ENCODE data around the gene INPP5A.
"Not testable (repeated sequence)": the region's sequence is repeated elsewhere in the genome, so short reads cannot be mapped to it uniquely, and the experiment has no call there.

The INPP5A gene

GRCh38 chr10:132786884-132787494 is 249.4 kb downstream of the INPP5A start:
- DNase-seq (ENCODE audit: low read depth), result no peak

GRCh38 chr10:132787495-132788179 is 250.1 kb downstream of the INPP5A start:
- DNase-seq (ENCODE audit: low read depth), result peak; percentile 4

GRCh38 chr10:132788180-132788830 is 250.7 kb downstream of the INPP5A start:
- DNase-seq (ENCODE audit: low read depth), result peak; percentile 10

- DNase-seq (ENCODE audit: low read depth), result no peak
These were observed 251.2 kb downstream of the INPP5A start for GRCh38 chr10:132788831-132789219.

- DNase-seq (ENCODE audit: low read depth), result no peak
These were observed 252.1 kb downstream of the INPP5A start for GRCh38 chr10:132789659-132790148.

- DNase-seq (ENCODE audit: low read depth), result no peak
These were observed 252.9 kb downstream of the INPP5A start for GRCh38 chr10:132790470-132790869.

- DNase-seq (ENCODE audit: low read depth), result no peak
These were observed 253.6 kb downstream of the INPP5A start for GRCh38 chr10:132790934-132791829.

GRCh38 chr10:132792099-132792498 is 254.5 kb downstream of the INPP5A start:
- not testable (repeated sequence) for DNase-seq (ENCODE audit: low read depth)

- no peak for DNase-seq (ENCODE audit: low read depth)
These were observed 255.2 kb downstream of the INPP5A start for GRCh38 chr10:132792796-132793195.

- no peak for DNase-seq (ENCODE audit: low read depth)
These were observed 255.6 kb downstream of the INPP5A start for GRCh38 chr10:132793213-132793612.

- DNase-seq (ENCODE audit: low read depth), result no peak
These were observed 256.6 kb downstream of the INPP5A start for GRCh38 chr10:132793871-132794849.

GRCh38 chr10:132796846-132797245 is 259.3 kb downstream of the INPP5A start:
- no peak for DNase-seq (ENCODE audit: low read depth)

- DNase-seq (ENCODE audit: low read depth), result not testable (repeated sequence)
These were observed 260.4 kb downstream of the INPP5A start for GRCh38 chr10:132797986-132798385.

GRCh38 chr10:132798403-132798802 is 260.8 kb downstream of the INPP5A start:
- no peak for DNase-seq (ENCODE audit: low read depth)

- no peak for DNase-seq (ENCODE audit: low read depth)
These were observed 261.3 kb downstream of the INPP5A start for GRCh38 chr10:132798876-132799275.

GRCh38 chr10:132799865-132800264 is 262.3 kb downstream of the INPP5A start:
- no peak for DNase-seq (ENCODE audit: low read depth)

GRCh38 chr10:132802048-132802447 is 264.5 kb downstream of the INPP5A start:
- DNase-seq (ENCODE audit: low read depth), result no peak

- DNase-seq (ENCODE audit: low read depth), result no peak
These were observed 265.2 kb downstream of the INPP5A start for GRCh38 chr10:132802694-132803320.

GRCh38 chr10:132803416-132804210 is 266.0 kb downstream of the INPP5A start:
- DNase-seq (ENCODE audit: low read depth), result no peak

GRCh38 chr10:132804287-132804686 is 266.7 kb downstream of the INPP5A start:
- DNase-seq (ENCODE audit: low read depth), result no peak
